GM19467 (cell line): ENCODE results near the gene MAPK8IP3.

Experiments used
- ATAC-seq: cut with Tn5 transposase; IDR thresholded peaks from one replicate; pipeline ENCODE4 v1.9.1; 2021; ENCODE audit warnings: mild to moderate bottlenecking, moderate library complexity; ENCODE audit not compliant: unreplicated experiment

The MAPK8IP3 gene

GRCh38 chr16:1800701-1801100, 94.7 kb downstream of the MAPK8IP3 start:
- no peak for ATAC-seq

GRCh38 chr16:1807626-1808025, 101.6 kb downstream of the MAPK8IP3 start:
- ATAC-seq = no peak

GRCh38 chr16:1808691-1809090, 102.7 kb downstream of the MAPK8IP3 start:
- no peak for ATAC-seq

- ATAC-seq = no peak
Observed at GRCh38 chr16:1809281-1809801, 103.3 kb downstream of the MAPK8IP3 start.

GRCh38 chr16:1810106-1810505, 104.1 kb downstream of the MAPK8IP3 start:
- ATAC-seq = no peak

- ATAC-seq = no peak
Observed at GRCh38 chr16:1810536-1810935, 104.5 kb downstream of the MAPK8IP3 start.

- no peak for ATAC-seq
Observed at GRCh38 chr16:1812732-1813163, 106.8 kb downstream of the MAPK8IP3 start.

- no peak for ATAC-seq
Observed at GRCh38 chr16:1815461-1815860, 109.5 kb downstream of the MAPK8IP3 start.

GRCh38 chr16:1816396-1817275, 110.6 kb downstream of the MAPK8IP3 start:
- ATAC-seq = no peak

- ATAC-seq = no peak
Observed at GRCh38 chr16:1817276-1817589, 111.2 kb downstream of the MAPK8IP3 start.

GRCh38 chr16:1817716-1818115, 111.7 kb downstream of the MAPK8IP3 start:
- ATAC-seq = no peak

GRCh38 chr16:1818204-1818872, 112.3 kb downstream of the MAPK8IP3 start:
- ATAC-seq = no peak

GRCh38 chr16:1818873-1819525, 113.0 kb downstream of the MAPK8IP3 start:
- ATAC-seq = no peak

GRCh38 chr16:1819611-1820010, 113.6 kb downstream of the MAPK8IP3 start:
- no peak for ATAC-seq
